ENCODE measurements around the gene USP7.
"Not testable (repeated sequence)": the region's sequence is repeated elsewhere in the genome, so short reads cannot be mapped to it uniquely, and the experiment has no call there.

The USP7 gene

GRCh38 chr16:8855972-8856371, 107.7 kb downstream of the USP7 start:
- DNase-seq = no peak

DNA sequence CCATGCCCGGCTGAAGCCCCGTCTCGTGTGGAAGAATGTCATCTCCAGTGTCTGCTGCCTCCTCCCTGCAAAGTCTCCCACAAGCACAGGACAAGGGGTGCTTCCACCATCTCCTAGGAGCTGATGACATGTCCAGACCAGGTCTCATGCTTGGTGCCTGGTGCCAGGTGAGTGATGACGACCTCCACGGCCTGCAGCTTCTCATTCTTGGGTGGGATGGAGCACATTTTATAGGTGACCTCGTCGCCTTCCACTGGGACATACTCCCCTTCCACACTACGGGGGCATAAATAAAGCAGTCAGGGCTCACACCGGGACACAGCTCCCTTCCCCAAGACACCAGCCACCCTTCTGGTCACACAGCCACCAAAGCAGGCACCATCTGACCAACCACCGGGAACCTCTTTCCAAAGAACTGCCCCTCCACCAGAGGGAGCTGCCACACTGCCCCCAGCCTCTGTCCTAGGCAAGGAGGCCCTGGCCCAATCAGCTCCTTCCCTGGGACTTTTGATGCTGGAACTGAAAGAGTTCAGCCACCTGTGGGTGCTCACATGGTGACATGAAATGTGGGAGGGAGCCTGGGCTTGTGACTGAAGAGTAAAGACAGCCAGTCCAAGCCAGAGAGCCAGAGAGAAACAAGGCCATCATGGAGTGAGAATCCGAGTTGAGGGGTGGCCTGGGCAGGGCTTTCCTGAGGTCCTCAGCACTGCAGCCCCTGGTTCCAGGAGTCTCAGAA, 108.5 kb downstream of the USP7 start:
- no peak for DNase-seq

- no peak for DNase-seq
Observed at GRCh38 chr16:8854298-8854948, 109.3 kb downstream of the USP7 start.

GRCh38 chr16:8853611-8854010, 110.1 kb downstream of the USP7 start:
- DNase-seq = no peak

GRCh38 chr16:8853150-8853549, 110.6 kb downstream of the USP7 start:
- DNase-seq = no peak

DNA sequence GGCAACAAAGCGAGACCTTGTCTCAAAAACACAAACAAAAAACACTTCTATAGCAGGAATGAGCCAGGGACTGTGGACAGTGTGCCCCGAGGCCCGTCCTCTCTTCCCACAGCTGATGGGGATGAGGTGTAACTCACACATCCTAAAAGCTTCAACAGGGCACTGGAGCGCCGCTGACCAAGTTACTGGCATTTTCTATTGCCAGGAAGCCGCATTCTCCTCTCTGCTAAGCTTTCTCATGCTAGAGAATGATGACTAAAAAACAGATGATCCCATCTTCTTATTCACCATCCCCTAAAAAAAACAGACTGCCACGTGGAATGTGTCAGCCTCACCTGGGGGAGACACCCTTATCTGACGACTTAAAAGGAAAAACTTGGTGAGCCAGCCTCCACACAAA, 111.2 kb downstream of the USP7 start:
- no peak for DNase-seq

GRCh38 chr16:8851761-8852403, 111.8 kb downstream of the USP7 start:
- no peak for DNase-seq

DNA sequence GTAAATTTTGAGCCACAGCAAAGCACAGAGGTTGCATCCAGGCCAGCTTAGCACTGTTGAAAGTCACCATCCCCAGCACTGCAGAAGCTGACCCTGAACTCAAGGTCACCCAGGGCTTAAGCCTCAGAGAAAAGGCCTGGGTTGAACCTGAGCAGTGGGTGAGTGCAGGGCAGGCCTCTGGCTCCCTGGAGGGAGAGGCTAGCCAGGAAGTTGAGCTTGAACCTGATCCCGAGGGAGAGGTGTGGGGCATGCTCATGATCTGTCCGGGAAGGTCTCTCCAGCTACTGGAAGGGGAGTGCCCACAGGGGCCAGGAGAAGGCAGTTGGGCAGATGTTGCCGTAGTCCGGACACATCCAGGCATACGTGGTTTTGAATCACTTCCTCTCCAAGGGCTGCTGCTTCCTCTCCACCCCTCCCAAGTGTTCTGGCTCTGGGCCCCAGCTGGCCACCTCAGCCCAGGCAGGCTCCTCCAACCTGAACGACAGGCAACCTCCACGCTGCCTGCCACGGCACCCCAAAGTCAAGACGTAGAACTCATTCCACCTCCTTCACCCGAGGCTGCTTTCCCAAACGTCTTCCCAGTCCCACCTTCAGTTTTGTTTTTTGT, 113.3 kb downstream of the USP7 start:
- DNase-seq = no peak

- DNase-seq = no peak
Observed at GRCh38 chr16:8849411-8850011, 114.2 kb downstream of the USP7 start.

DNA sequence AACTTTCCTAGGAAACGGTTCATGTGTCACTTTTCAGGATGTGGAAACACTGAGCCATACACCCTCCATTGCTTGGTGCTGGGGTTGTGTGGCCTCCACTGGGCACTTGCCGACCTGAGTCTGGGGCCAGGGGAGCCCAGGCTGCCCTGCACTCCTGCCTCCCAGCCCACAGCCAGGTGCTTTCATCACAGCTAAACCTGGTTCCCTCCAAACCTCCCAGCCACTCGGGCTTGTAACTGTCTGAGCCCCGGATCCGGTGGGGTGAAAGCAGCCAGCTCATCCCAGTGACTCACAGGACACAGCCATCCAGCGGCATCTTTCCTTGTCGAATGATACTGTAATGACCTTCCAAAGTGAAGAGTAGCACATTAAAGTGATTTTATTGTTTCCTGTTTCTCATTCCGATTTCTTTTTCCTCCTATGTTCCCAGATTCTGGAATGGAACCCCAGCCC, 114.7 kb downstream of the USP7 start:
- no peak for DNase-seq

GRCh38 chr16:8848231-8848938, 115.3 kb downstream of the USP7 start:
- no peak for DNase-seq

DNA sequence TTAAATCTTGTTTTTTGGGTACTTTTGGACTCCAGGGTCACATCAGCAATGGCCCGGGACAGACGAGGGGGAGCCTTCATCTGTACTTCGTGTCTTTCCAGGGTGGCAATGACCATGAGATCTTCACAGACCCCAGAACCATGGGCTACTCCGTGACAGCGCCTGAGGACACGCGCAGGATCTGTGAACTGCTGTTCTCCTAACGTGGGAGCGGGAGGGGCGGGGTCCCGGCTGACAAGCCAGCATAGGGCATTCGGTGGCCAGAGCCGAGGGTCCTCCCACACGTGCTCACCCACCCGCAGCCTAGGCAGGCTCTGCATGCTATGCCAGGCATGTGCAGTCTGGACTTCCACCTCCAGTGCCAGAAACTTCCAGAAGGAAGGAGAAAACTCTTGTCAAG, 116.1 kb downstream of the USP7 start:
- no peak for DNase-seq

DNA sequence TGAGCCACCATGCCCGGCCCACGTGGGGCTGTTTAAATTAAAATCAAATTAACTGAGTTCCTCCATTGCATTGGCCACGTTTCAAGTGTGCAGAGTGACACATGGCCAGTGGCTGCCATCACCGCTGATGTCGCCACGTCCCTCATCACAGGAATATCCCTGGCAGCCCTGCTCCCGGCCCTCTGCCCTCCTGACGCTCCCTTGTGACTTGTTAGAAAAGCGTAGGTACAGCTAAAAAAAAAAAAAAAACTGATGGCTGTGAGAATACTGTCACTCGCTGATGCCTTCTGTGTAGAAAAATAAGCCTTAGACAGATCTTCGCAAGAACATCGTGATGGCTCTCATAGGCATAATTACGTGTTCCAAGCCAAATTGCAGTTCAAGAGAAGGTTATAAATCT, 116.6 kb downstream of the USP7 start:
- no peak for DNase-seq

- no peak for DNase-seq
Observed at GRCh38 chr16:8846401-8846932, 117.2 kb downstream of the USP7 start.

- DNase-seq = no peak
Observed at GRCh38 chr16:8845699-8846298, 117.9 kb downstream of the USP7 start.

- not testable (repeated sequence) for DNase-seq
Observed at GRCh38 chr16:8843296-8843695, 120.4 kb downstream of the USP7 start.

Measured in SIG-M5 (cell line).